HEK293T (cell line): Measurements from ENCODE around the gene ZNF774.

Experiments used
- CTCF ChIA-PET: fragments of 350-600 bp; formaldehyde crosslinking; extraction: SDS; loops from one replicate; lab custom pipeline; 2021; ENCODE audit warnings: antibody characterized with exemption, inconsistent platforms; lab: Yijun Ruan, JAX
- POLR2A ChIA-PET: fragments of 350-600 bp; formaldehyde crosslinking; extraction: SDS; loops from one replicate; lab custom pipeline; 2020; ENCODE audit warnings: antibody characterized with exemption, inconsistent platforms; lab: Yijun Ruan, JAX
- DNase-seq: peaks from one replicate; pipeline ENCODE4 v3.0.0; 2012; ENCODE audit warnings: mixed read lengths; ENCODE audit errors: extremely low spot score
- ARNT ChIP-seq: fragments of 450-650 bp; IDR thresholded peaks from 2 replicates; pipeline ENCODE4 v1.6.1; 2017; ENCODE audit warnings: mild to moderate bottlenecking
- BHLHE40 ChIP-seq: fragments of 450-650 bp; IDR thresholded peaks from 2 replicates; pipeline ENCODE4 v1.6.1; 2016; ENCODE audit warnings: mild to moderate bottlenecking, moderate library complexity, borderline replicate concordance
- CTBP1 ChIP-seq: fragments of 450-650 bp; IDR thresholded peaks from 2 replicates; pipeline ENCODE4 v1.6.1; 2016; ENCODE audit warnings: borderline replicate concordance
- ELF4 ChIP-seq: fragments of 450-650 bp; IDR thresholded peaks from 2 replicates; pipeline ENCODE4 v1.6.1; 2017; ENCODE audit warnings: antibody characterized with exemption
- FOXA1 ChIP-seq: fragments of 450-650 bp; IDR thresholded peaks from 2 replicates; pipeline ENCODE4 v1.6.1; 2016; ENCODE audit warnings: mild to moderate bottlenecking
- FOXK2 ChIP-seq: fragments of 450-650 bp; IDR thresholded peaks from 2 replicates; pipeline ENCODE4 v1.6.1; 2016; ENCODE audit warnings: mild to moderate bottlenecking
- FOXM1 ChIP-seq: fragments of 450-650 bp; IDR thresholded peaks from 2 replicates; pipeline ENCODE4 v1.6.1; 2017; ENCODE audit warnings: mild to moderate bottlenecking, borderline replicate concordance
- HDGF ChIP-seq: fragments of 450-650 bp; IDR thresholded peaks from 2 replicates; pipeline ENCODE4 v1.6.1; 2017; ENCODE audit warnings: antibody characterized with exemption, borderline replicate concordance
- L3MBTL2 ChIP-seq: fragments of 450-650 bp; conservative IDR thresholded peaks from 2 replicates; pipeline ENCODE4 v1.6.1; 2016; ENCODE audit warnings: mild to moderate bottlenecking
- LEF1 ChIP-seq: fragments of 450-650 bp; IDR thresholded peaks from 2 replicates; pipeline ENCODE4 v1.6.1; 2017; ENCODE audit warnings: mild to moderate bottlenecking, borderline replicate concordance
- NFRKB ChIP-seq: fragments of 450-650 bp; IDR thresholded peaks from 2 replicates; pipeline ENCODE4 v1.6.1; 2016; ENCODE audit warnings: mild to moderate bottlenecking, moderate library complexity
- PKNOX1 ChIP-seq: fragments of 450-650 bp; IDR thresholded peaks from 2 replicates; pipeline ENCODE4 v1.6.1; 2016
- SP1 ChIP-seq: fragments of 450-650 bp; IDR thresholded peaks from 2 replicates; pipeline ENCODE4 v1.6.1; 2017
- SUZ12 ChIP-seq: fragments of 450-650 bp; IDR thresholded peaks from 2 replicates; pipeline ENCODE4 v1.6.1; 2016; ENCODE audit warnings: mild to moderate bottlenecking
- TARDBP ChIP-seq: fragments of 450-650 bp; IDR thresholded peaks from 2 replicates; pipeline ENCODE4 v1.6.1; 2016
- ZNF384 ChIP-seq: fragments of 450-650 bp; IDR thresholded peaks from 2 replicates; pipeline ENCODE4 v1.6.1; 2016

ZNF774 gene

DNA sequence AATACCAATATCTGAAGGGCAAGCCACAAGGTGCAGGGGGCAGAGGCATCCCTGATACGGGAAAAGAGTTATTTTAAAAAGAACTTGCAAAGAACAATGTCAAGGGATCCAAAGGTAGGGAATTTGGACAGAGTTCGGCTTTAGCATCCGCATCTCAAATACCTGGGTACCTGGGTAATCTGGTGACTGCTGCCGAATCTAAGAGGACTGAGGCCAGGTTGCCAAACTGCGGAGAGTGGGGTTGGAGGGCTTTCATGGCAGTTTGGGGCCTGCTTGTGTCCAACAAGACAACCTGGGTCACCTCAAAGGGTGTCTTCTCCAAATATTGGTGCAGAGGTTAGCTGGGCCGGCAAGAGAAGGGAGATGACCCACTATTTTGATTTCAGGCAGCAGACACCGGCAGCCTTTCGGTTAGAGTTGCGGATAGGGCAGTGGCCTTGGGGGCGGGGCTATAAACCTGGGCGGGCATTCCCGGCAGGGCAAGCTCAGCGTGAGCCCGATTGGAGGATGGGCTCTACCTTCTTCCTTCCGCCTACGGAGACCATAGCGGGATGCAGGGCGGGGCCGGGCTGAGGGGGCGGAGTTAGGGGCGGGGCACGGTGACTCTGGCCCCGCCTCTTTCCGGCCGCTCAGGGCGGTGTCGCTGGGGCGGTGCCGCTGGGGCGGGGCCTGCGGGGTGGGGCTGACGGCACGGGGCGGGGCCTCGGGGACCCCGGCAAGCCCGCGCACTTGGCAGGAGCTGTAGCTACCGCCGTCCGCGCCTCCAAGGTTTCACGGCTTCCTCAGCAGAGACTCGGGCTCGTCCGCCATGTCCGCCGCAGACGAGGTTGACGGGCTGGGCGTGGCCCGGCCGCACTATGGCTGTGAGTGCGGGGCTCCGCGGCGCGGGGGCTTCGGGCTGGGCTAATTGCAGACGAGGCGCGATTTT is 35.7 kb downstream of the ZNF774 start, which contains the start of gene IQGAP1:
TSS of gene IQGAP1 (plus strand) at position 709 of the 928 bp plus-strand sequence. CDS start at position 809, 100 bp downstream.
- ChIA-PET CTCF (interaction anchor here (0.9 to 1.1 kb wide), 2 partner anchors 86 to 94 kb away, joined by 5 to 8 read pairs; no protein-coding TSS in a partner anchor), POLR2A (interaction anchor here (0.6 to 2.2 kb wide), 24 partner anchors 9 to 138 kb away, joined by 3 to 36 read pairs (median 5); partner anchors contain the start of genes NGRN, TTLL13 and ZNF774)
- peak; percentile 100 for DNase-seq
- no peak for TF ChIP-seq FOXK2
- no peak for TF ChIP-seq FOXA1
- TF ChIP-seq L3MBTL2, result peak; percentile 41
- TF ChIP-seq FOXM1, result no peak
- no peak for TF ChIP-seq HDGF

DNA sequence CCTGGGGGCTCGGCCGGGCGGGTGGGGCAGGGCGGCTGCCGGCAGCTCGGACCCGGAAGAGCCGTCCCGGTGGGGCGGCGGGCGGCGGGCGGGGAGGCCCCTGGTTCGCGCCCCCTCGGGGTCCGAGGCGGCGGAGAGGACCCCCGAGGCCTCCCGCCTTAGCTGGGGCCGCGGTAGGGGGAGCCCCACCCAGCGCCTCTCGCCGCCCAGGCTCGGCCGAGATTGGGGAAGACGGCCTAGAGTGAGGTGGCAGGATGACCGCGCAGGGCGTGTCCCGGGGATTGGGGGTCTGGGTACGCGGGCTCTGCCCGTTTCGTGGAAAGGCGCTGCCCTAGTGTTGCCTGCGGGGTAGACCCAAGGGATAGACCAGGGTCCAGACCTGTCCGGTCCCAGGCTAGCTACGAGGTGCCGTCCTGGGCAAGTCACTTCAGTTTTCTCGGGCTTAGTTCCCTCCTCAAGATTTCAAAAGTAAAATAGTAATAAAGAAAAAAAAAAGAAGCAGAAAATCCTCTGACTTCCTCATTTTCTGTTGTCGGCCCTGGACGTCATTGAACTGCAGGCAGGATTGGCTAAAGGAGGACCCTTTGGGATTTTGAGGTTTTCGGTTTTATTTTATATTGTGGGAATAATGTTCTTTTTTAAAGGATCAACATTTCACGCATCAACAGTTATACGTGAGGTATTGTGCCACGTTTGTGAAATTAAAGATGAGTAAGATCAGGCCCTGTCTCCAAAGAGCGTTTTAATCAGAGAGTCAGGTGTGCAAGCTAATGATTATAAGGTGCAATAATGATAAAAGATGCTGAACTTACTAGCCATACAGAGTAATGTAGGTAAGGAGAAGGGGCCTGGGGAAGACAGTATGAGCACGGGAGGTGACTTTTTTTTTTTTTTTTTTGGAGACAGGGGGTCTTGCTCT is 36.6 kb downstream of the ZNF774 start:
- CTCF ChIA-PET, result interaction anchor here (0.7 to 1.1 kb wide), 2 partner anchors 87 to 111 kb away, joined by 3 to 5 read pairs; no protein-coding TSS in a partner anchor
- peak; percentile 46 for DNase-seq
- POLR2A ChIA-PET, result interaction anchor here (0.7 to 2.2 kb wide), 19 partner anchors 8 to 93 kb away, joined by 3 to 36 read pairs (median 6); partner anchors contain the start of gene ZNF774
- TF ChIP-seq FOXA1, result no peak
- TF ChIP-seq PKNOX1, result no peak
- no peak for TF ChIP-seq SP1
- no peak for TF ChIP-seq NFRKB
- TF ChIP-seq BHLHE40, result no peak
- TF ChIP-seq LEF1, result no peak
- TF ChIP-seq ELF4, result no peak
- TF ChIP-seq TARDBP, result no peak
- TF ChIP-seq FOXK2, result no peak
- no peak for TF ChIP-seq SUZ12
- no peak for TF ChIP-seq ZNF384
- no peak for TF ChIP-seq HDGF
- TF ChIP-seq L3MBTL2, result no peak
- TF ChIP-seq FOXM1, result no peak
- no peak for TF ChIP-seq CTBP1
- TF ChIP-seq ARNT, result no peak

DNA sequence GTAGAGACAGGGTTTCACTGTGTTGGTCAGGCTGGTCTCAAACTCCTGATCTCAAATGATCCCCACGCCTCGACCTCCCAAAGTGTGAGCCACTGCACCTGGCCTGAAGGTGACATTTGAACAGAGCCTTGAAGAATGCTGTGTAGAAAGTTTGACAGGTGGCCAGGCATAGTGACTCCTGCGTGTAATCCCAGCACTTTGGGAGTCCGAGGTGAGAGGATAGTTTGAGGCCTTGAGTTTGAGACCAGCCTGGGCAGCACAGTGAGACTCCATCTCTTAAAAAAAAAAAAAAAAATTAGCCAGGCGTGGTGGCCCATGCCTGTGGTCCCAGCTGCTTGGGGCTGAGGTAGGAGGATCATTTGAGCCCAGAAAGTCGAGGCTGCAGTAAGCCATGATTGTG is 37.4 kb downstream of the ZNF774 start:
- TF ChIP-seq CTBP1 (no peak), ZNF384 (peak; percentile 24; the same call in 1 of the 2 replicates)
- ChIA-PET CTCF (no interaction called here), POLR2A (interaction anchor here (2.2 kb wide), 1 partner anchor 11 kb away, joined by 36 read pairs; no protein-coding TSS in a partner anchor)

GRCh38 chr15:90393040-90393439 is 41.0 kb downstream of the ZNF774 start:
- POLR2A ChIA-PET, result no interaction called here
- no peak for DNase-seq
- CTCF ChIA-PET, result no interaction called here
- TF ChIP-seq FOXM1 (no peak), ELF4 (no peak), TARDBP (no peak), ARNT (no peak), SP1 (no peak), SUZ12 (no peak), PKNOX1 (no peak), BHLHE40 (no peak), NFRKB (no peak), FOXK2 (no peak), HDGF (no peak)

More for the DNA sequence above, 37.4 kb downstream of the ZNF774 start:
- DNase-seq, result no peak

DNA sequence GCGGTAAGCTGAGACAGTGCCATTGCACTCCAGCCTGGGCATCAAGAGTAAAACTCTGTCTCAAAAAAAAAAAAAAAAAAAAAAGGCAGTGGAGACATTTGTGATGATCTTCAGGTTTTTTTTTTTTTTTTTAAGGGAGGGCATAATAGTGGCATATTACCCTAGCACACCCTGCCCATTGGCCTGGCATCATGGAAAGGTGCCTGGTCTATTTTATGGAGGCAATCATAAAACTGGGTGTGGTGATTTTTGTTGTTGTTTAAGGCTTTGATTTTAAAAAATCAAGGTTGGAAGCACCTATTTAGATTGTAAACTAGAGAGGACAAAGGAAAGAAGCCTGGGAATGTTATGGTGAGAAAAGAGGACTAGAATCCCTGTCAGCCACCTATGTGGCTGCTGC is 42.0 kb downstream of the ZNF774 start:
- no peak for DNase-seq
- no peak for TF ChIP-seq FOXA1
- no peak for TF ChIP-seq ELF4
- no peak for TF ChIP-seq ZNF384
- TF ChIP-seq BHLHE40, result no peak
- ChIA-PET POLR2A (no interaction called here), CTCF (interaction anchor here (1.0 kb wide), 1 partner anchor 254 kb away, joined by 3 read pairs; no protein-coding TSS in a partner anchor)

GRCh38 chr15:90394748-90395442 is 42.8 kb downstream of the ZNF774 start:
- TF ChIP-seq SP1 (no peak), NFRKB (no peak), FOXA1 (no peak), SUZ12 (no peak), ZNF384 (no peak), PKNOX1 (no peak), FOXK2 (no peak), BHLHE40 (no peak), L3MBTL2 (no peak), TARDBP (no peak), CTBP1 (no peak), HDGF (no peak), ELF4 (no peak), ARNT (no peak)
- POLR2A ChIA-PET, result no interaction called here
- CTCF ChIA-PET, result interaction anchor here (1.0 to 1.7 kb wide), 2 partner anchors 12 to 255 kb away, joined by 3 read pairs; no protein-coding TSS in a partner anchor
- no peak for DNase-seq
